Uterus (tissue), 4 donors: ENCODE measurements around the gene CACNA1A. TPM values are rescaled to one million over a fixed set of nuclear protein-coding genes. Genes with fewer than 3 reads are reported as not detected.

Experiments
- DNase-seq, 2 donors: peaks; one replicate each; pipeline ENCODE4 v3.0.0-alpha.2; 2019 to 2020
- H3K27ac ChIP-seq, 2 donors: fragments of 200-600 bp; sonication (generic); 1 replicate in 1 of 2; 2 replicates in 1 of 2; pipeline ENCODE4 v1.5.1; 2016 to 2018
- H3K27me3 ChIP-seq, 2 donors: fragments of 200-600 bp; sonication (generic); one replicate each; pipeline ENCODE4 v1.5.1; 2018 to 2019; ENCODE audit warnings: control low read depth in 1 of 2
- H3K36me3 ChIP-seq, 2 donors: fragments of 200-600 bp; sonication (generic); one replicate each; pipeline ENCODE4 v1.5.1; 2019; ENCODE audit warnings: control low read depth in 1 of 2
- H3K4me1 ChIP-seq, 2 donors: fragments of 200-600 bp; sonication (generic); one replicate each; pipeline ENCODE4 v1.5.1; 2018 to 2019; ENCODE audit warnings: control low read depth in 1 of 2
- H3K4me3 ChIP-seq, 2 donors: fragments of 200-600 bp; sonication (generic); 1 replicate in 1 of 2; 2 replicates in 1 of 2; pipeline ENCODE4 v1.5.1; 2018 to 2019; ENCODE audit warnings: mild to moderate bottlenecking in 1 of 2
- H3K9me3 ChIP-seq, 2 donors: fragments of 200-600 bp; sonication (generic); one replicate each; pipeline ENCODE4 v1.5.1; 2019; ENCODE audit warnings: control low read depth in 1 of 2
- CTCF ChIP-seq, 4 experiments: fragments of 200-600 bp in 2 of 4; fragments of 450-650 bp in 2 of 4; sonication (generic) in 2 of 4; IDR thresholded peaks; one replicate each; pipeline ENCODE4 v1.5.1; 2016 to 2019; ENCODE audit warnings: antibody characterized with exemption in 4 of 4, mild to moderate bottlenecking in 2 of 4, moderate library complexity in 1 of 4
- POLR2A ChIP-seq, 2 donors: fragments of 450-650 bp; IDR thresholded peaks; one replicate each; pipeline ENCODE4 v1.6.1; 2016; ENCODE audit warnings: antibody characterized with exemption in 2 of 2, mild to moderate bottlenecking in 1 of 2, moderate library complexity in 1 of 2
- intact Hi-C: fragments of 100-400 bp; cut with DNase I; formaldehyde crosslinking; loops from one replicate; pipeline ENCODE4 v1.15.1; 2023; ENCODE audit warnings: low total_unique reads
- total RNA-seq, 4 donors: library from RNA; depleted of rRNA in 3 of 4; stranded (reverse); fragments of >200 nt in 3 of 4; gene quantifications; one replicate each; pipeline versions ENCODE4 v1.1.0 to v1.2.4, GENCODE V29; 2014 to 2023
- donor health status: DM: yes; HTN: yes; CAD: no.

Gene CACNA1A
- total RNA-seq, 4 donors from 2014 or later = 0.77 to 5.8 (median 0.96) TPM

GRCh38 chr19:13163609-13164342 is 342.5 kb downstream of the CACNA1A start:
- intact Hi-C loops = no loop called here
- no peaks in the 10 kb centered on the region for H3K9me3 ChIP-seq
- peak; percentile 88 for DNase-seq
- H3K27me3 ChIP-seq = no peaks in the 10 kb centered on the region
- TF ChIP-seq POLR2A (IDR thresholded peaks at IDR 0.05) (peak in 1 of 2 donors; percentile 59), CTCF (IDR thresholded peaks at IDR 0.05) (no peak)
- H3K4me1 ChIP-seq = peaks cover 5 to 16% of the 10 kb centered on the region in 2 donors
- H3K27ac ChIP-seq = peak overlapping the region; percentile 95 to 96
- no peaks in the 10 kb centered on the region for H3K36me3 ChIP-seq
- H3K4me3 ChIP-seq = peak overlapping the region; percentile 34 to 36

GRCh38 chr19:13162724-13163608 is 343.3 kb downstream of the CACNA1A start:
- intact Hi-C loops = no loop called here
- peaks cover 5 to 16% of the 10 kb centered on the region in 2 donors for H3K4me1 ChIP-seq

GRCh38 chr19:13160557-13160956 is 345.7 kb downstream of the CACNA1A start:
- intact Hi-C loops = no loop called here
- no peak overlapping the region for H3K4me3 ChIP-seq

More at GRCh38 chr19:13162724-13163608, 343.3 kb downstream of the CACNA1A start:
- Histone ChIP-seq H3K27me3 (no peaks in the 10 kb centered on the region), H3K4me3 (peak overlapping the region; percentile 34 to 36), H3K36me3 (no peaks in the 10 kb centered on the region), H3K9me3 (no peaks in the 10 kb centered on the region), H3K27ac (peak overlapping the region; percentile 95 to 96)
- peak; percentile 97 to 98 for DNase-seq
- TF ChIP-seq POLR2A (IDR thresholded peaks at IDR 0.05) (peak; percentile 52 to 71), CTCF (IDR thresholded peaks at IDR 0.05) (no peak)

GRCh38 chr19:13159713-13160112 is 346.6 kb downstream of the CACNA1A start:
- Histone ChIP-seq H3K4me3 (no peak overlapping the region), H3K4me1 (peaks cover 0 to 23% of the 10 kb centered on the region in 2 donors), H3K36me3 (no peaks in the 10 kb centered on the region), H3K9me3 (no peaks in the 10 kb centered on the region), H3K27me3 (no peaks in the 10 kb centered on the region), H3K27ac (no peak overlapping the region)
- DNase-seq = no peak
- TF ChIP-seq CTCF (IDR thresholded peaks at IDR 0.05) = no peak
- no peak for TF ChIP-seq POLR2A (IDR thresholded peaks at IDR 0.05)
- intact Hi-C loops = no loop called here

More at GRCh38 chr19:13160557-13160956, 345.7 kb downstream of the CACNA1A start:
- TF ChIP-seq CTCF (IDR thresholded peaks at IDR 0.05) (no peak), POLR2A (IDR thresholded peaks at IDR 0.05) (no peak)
- H3K9me3 ChIP-seq = no peaks in the 10 kb centered on the region
- H3K36me3 ChIP-seq = no peaks in the 10 kb centered on the region
- no peaks in the 10 kb centered on the region for H3K27me3 ChIP-seq
- no peak for DNase-seq
- H3K27ac ChIP-seq = no peak overlapping the region
- peaks cover 0 to 16% of the 10 kb centered on the region in 2 donors for H3K4me1 ChIP-seq
